ENCODE measurements around the gene OR3A2.
"Not testable (repeated sequence)": the region's sequence is repeated elsewhere in the genome, so short reads cannot be mapped to it uniquely, and the experiment has no call there.

- TF ChIP-seq CTCF (conservative IDR thresholded peaks at IDR 0.05; ENCODE audit: low read length); EZH2phosphoT487 (IDR thresholded peaks at IDR 0.05; ENCODE audit: borderline replicate concordance): not testable (repeated sequence)
Measured at GRCh38 chr17:3241044-3241443, 145.1 kb downstream of the OR3A2 start.

Data from Loucy (cell line).